ENCODE results near the gene SGF29. TPM values are rescaled to one million over a fixed set of nuclear protein-coding genes. Genes with fewer than 3 reads are reported as not detected.
"Not testable (repeated sequence)": the region's sequence is repeated elsewhere in the genome, so short reads cannot be mapped to it uniquely, and the experiment has no call there.

SGF29 gene
- total RNA-seq, 1 donor from 2014 or later = 17.4 TPM

DNA sequence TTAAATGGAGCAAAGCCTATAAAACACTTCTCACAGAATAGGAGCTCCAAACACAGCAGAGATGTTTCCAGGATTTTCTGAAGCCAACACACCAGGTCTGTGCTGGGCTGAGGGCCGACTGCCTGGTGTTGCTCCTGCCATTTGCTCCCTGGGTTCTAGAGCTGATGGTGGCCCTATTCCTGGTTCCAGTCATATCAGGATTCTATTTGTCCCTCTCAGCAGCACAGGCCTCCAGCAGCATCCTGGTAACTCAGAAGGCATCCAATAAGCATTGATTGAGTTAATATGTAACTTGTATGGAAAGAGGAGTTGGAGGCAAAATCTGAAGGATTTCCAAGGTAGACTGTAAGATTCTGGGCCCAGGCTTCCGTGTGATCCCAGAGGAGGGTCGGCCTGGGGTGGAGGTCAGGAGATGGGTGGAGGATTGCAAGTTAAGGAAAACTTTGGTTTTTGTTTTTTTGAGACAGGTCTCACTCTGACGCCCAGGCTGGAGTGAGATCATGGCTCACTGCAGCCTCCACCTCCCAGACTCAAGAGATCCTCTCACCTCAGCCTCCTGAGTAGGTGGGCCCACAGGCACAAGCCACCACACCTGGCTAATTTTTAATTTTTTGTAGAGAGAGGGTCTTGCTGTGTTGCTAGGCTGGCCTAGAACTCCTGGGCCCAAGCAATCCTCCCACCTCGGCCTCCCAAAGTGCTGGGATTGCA, 20.6 kb upstream of the SGF29 start:
- no peak for DNase-seq (ENCODE audit: low read depth)

DNA sequence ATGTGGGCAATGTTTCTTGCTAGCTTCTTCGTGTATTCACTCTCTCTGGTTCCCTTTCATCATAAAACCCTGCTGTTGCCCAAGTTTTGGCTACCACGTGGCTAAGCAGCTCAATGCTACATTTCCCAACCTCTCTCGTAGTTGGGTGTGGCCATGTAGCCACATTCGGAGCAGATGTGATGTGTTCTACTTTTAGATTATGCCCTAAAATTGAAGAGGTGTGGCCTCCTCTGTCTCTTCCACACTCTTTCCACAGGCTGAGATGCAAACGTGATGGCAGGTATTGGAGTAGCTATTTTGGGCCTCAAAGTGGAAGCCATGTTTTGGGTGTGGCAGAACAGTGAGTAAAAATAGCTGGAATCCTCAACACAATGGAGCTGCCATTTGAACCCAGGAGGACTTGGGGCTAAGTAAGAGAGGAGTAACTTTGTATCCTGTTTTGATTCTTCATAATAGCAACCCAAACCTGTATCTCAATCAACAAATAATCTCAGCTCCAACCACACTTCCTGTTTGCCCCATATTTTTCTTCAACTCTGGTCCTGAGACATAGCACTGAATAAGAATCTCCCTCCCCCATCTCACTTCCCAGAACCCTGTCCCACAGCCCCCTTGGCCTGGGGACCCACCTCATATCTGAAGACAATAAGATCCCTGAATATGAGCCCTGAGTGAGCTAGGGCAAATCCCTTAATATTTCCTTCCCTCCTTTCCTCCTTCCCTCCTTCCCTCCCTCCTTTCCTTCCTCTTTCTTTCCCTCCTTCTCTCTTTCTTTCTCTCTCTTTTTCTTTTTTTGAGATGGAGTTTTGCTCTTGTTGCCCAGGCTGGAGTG, 19.0 kb upstream of the SGF29 start:
- DNase-seq (ENCODE audit: low read depth) = no peak

DNA sequence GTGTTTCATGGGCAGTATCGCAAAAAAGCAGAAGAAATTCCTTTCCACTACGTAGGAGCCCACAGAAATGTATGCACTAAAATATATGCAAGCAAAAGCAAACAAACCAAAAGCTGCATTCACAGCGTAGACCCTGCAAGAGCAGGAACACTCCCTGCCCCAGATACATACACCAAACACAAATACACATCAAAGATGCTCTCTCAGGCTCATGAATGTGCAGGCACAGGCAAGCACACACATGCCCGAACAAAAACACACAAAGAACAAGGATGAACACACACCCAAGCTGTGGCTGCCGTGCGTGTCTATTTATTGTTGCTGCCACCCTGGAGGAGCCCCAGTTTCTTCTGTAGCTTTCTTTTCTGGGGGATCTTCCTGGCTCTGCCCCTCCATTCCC, 16.6 kb upstream of the SGF29 start:
- DNase-seq (ENCODE audit: low read depth) = no peak

DNA sequence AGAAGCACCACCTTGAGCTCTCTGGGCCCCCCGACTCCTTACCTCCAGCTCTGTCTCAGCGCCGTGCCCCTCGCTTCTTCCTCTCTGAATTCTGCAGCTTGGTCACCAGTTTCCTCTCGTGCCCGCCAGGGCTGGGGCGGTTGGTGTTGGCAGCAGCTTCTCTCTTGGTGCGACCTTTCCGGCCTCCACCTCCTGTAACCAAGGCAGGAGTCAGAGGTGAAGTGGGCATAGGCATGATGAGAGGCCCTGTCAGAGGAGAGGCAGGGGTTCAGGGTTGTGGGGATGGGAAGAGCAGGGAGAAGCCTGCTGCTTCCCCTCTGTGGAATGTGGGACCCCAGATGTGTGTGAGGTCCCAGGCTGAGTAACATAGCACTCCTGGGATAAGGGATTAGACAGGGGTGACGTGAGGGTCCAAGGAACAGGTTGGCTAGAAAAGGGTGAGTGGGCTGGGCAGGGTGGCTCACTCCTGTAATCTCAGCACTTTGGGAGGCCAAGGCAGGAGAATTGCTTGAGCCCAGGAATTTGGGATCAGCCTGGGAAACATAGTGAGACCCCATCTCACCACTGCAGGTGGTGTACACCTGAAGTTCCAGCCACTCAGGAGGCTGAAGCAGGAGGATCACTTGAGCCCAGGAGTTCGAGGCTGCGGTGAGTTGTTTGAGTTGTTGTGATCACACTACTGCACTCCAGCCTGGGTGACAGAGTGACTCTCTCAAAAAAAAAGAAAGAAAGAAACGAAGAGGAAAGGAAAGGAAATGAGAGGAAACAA, 15.6 kb upstream of the SGF29 start:
- DNase-seq (ENCODE audit: low read depth) = no peak

DNA sequence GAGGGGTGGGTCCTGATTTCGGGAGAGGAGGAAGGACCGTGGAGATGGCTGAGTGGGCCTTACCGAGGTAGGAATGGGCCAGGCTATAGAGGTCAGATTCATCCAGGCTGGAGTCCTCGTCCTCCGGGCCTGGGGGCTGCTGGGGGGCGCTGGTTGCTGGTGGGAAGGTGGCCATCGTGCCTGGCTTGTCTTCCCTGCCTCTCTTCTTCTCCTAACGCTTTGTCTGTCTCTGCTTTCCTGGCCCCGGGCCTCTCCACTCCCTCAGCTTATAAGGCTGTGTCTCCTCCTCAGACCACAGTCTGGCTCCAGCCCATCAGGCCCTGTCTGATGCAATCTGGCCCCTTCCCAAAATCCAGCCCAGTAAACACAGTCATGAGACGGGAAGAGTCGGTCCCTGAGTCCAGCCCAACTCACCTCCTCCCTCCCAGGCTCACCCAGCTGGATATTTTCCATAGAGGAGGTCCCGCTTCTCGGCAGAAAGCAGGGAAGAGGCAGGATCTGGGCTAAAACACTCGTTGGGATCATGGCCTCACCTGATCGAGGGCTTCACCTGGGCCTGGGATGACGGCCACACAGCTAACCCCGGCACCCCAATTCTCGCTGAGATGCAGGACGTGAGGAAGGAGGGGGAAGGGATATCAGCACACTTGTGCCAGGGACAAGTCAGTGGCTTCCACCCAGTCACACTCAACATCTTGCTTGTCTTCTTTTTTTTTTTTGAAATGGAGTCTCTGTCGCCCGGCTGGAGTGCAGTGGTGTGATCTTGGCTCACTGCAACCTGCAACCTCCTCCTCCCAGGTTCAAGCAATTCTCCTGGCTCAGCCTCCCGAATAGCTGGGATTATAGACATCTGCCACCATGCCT, 14.8 kb upstream of the SGF29 start, which contains the start of gene NUPR1:
Gene NUPR1 (minus strand): TSS at position 242 of the 864 bp plus-strand sequence. CDS start 67 bp downstream, at position 175.
- peak; percentile 97 for DNase-seq (ENCODE audit: low read depth)

DNA sequence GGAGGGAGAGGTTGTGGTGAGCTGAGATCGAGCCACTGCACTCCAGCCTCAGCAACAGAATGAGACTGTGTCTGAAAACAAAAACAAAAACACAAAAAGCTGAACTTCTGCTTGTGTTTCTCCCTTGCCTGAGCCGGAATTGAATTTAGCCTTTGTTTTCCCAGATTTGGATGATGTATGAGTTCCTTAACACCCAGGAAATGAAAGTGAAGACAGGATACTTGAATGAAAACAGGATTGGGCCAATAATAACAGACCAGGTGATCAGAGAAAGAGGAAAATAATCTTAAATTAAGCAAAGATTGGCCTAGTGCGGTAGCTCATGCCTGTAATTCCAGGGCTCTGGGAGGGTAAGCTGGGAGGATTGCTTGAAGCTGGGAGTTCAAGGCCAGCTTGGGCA, 13.4 kb upstream of the SGF29 start:
- no peak for DNase-seq (ENCODE audit: low read depth)

DNA sequence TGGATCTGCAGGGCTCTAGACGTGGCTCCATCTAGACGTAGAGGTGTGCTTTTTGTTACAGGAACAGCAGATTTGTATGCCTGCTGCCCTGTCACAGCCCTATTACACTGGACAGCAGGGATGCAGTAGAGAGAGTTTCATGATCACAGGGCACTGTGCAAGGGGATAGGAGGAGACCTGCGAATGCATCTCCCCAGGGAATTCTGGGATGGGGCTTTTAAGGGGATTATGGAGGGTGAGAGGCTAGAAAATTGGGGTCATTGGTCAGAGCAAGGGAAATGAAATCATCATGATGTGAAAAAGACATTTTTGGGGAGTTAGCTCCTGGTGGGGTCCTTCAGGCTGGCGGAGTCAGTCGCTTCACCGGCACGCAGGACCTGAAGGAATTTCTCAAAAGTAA, 11.1 kb upstream of the SGF29 start:
- DNase-seq (ENCODE audit: low read depth) = no peak

DNA sequence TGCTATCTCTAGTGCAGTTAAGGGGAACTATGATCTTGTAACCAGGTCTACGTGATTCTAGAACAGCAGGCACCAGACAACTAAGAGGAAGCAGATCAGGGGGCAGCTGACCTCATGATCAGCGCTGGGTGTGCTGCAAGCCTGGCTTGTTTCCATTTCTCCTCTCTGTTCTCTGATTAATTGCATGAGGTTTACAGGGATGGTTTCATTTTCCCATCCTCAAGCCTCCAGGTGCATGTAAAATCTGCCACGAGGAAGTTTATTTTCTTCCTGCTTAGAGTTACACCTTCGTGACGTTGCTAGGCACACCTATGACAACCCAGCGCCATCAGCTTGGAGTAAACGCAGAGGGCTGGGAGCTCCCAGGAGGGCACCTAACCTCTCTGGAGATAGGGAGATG, 10.6 kb upstream of the SGF29 start:
- DNase-seq (ENCODE audit: low read depth) = no peak

DNA sequence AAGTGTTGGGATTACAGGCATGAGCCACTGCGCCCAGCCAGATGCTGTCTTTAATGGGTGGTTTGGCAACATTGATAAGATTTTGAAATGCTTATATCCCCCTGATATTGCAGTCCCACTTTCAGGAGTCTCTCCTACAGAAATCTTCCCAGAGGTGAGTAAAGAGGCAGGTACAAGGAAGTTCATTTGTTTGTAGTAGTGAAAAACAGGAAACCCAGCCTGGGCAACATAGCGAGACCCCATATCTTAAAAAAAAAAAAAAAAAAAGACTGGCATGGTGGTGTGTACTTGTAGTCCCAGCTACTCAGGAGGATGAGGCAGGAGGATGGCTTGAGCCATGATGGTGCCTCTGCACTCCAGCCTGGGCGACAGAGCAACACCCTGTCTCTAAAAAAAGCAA, 8.7 kb upstream of the SGF29 start:
- no peak for DNase-seq (ENCODE audit: low read depth)

DNA sequence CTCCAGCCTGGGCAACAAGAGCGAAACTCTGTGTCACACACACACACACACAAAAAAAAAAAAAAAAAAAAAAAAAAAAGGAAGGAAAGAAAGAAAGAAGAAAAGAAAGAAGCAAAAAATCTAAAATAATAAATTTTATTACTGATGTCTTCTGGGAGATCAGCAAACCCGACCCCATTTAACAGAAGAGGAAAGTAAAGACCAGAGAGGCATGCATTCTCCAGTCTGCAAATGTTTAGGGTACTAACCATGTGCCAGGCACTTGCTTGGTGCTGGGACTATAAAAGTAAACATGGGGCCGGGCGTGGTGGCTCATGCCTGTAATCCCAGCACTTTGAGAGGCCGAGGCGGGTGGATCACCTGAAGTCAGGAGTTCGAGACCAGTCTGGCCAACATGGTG, 7.8 kb upstream of the SGF29 start:
- not testable (repeated sequence) for DNase-seq (ENCODE audit: low read depth)

DNA sequence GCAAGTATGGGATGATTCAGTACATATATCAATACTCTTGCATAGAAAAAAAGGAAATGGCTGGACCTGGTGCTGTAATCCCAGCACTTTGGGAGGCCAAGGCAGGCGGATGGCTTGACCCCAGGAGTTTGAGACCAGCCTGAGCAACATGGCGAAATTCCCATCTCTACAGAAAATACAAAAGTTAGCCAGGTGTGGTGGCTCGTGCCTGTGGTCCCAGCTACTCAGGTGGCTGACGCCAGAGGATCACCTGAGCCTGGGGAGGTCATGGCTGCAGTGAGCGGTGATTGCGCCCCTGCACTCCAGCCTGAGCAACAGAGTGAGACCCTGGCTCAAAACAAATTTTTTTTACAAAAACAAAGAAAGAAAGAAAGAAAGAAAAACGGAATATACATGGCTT, 7.1 kb upstream of the SGF29 start:
- DNase-seq (ENCODE audit: low read depth) = no peak

DNA sequence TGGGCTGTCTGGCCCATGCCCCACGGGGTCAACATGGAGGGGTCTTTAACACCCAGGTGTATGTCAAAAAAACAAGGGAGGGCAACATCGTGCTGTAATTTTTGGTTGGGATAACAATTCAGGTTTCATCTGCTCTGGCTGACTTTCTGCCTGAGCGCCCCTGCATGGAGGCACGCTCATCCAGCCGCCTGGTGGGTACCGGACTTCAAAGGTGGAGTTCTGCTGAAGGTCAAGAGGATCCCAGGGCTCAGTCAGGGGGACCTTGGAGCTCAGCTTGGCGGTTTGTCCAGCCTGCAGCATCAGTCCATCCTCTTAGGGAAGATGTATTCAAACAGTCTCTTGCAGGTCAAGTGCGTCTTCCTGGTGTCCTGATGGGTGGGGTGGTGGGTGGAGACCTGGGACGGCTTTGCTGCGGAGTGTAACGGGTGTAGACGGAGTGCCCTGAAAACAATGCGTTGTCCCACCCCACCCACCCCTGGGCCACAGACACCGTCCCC, 5.4 kb upstream of the SGF29 start:
- no peak for DNase-seq (ENCODE audit: low read depth)

DNA sequence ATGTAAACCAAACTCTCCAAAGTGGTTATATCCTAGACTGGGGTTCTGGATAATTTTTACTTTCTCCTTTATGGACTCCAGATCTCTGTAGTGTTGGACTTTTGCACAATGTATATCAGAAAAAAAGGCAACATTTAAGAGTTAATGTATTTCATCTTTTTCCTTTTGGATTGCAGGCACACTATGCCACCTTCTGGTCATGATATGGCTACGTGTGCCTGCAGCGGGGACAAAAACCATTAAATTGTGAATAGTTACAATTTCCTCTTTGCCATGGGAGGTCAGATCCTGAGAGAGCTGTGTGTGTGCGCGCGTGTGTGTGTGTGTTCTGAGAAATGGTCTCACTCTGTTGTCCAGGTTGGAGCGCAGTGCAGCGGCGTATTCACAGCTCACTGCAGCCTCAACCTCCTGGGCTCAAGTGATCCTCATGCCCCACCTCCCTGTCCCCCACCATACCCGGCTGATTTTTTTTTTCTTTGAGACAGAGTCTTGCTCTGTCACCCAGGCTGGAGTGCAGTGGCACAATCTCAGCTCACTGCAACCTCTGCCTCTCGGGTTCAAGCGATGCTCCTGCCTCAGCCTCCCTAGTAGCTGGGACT, 4.3 kb upstream of the SGF29 start:
- DNase-seq (ENCODE audit: low read depth) = no peak

DNA sequence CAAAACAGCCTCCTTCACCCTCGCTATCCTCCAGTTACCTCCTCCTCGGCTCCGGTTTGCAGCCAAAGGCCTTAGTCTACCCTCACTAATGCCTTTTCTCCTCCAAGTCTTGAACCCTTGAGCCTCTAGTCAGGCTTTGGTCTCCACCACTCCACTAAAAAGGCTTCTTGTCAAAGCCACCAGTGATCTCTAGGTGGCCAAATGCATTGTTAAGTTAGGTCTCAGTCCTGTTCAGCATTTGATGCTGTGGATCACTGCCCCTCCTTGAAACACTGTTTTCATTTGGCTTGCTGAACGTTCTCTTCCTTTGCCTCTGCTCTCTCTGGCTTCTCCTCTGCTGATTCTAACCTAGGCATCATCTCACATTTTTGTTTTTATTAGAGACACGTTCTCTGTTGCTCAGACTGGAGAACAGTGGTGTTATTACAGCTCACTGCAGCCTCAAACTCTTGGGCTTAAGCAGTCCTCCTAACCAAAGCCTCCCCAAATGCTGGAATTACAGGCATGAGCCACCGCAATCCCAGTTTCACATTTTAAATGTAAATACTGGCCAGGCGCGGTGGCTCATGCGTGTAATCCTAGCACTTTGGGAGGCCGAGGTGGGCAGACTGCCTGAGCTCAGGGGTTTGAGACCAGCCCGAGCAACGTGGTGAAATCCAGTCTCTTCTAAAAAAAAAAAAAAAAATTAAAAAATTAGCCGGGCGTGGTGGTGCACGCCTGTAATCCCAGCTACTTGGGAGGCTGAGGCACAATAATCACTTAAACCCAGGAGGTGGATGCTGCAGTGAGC, 1.1 kb downstream of the SGF29 start:
- DNase-seq (ENCODE audit: low read depth) = no peak

DNA sequence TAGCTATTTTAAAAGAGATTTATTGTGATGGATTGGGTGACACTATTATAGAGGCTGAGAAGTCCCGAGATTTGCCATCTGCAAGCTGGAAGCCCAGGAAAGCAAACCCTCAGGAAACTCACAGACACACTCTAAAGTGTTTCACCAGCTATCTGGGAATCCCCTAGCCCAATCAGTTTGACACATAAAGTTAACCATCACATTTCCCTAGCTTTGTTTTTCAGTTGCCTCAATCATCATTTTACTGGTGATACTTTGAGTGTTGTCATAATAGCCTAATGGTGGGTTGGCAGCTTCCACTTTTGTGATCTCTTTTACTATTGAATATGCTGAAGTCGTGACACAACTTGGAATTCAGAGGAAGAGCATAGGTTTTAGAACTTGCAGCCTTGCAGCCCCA, 1.8 kb downstream of the SGF29 start:
- DNase-seq (ENCODE audit: low read depth) = no peak

DNA sequence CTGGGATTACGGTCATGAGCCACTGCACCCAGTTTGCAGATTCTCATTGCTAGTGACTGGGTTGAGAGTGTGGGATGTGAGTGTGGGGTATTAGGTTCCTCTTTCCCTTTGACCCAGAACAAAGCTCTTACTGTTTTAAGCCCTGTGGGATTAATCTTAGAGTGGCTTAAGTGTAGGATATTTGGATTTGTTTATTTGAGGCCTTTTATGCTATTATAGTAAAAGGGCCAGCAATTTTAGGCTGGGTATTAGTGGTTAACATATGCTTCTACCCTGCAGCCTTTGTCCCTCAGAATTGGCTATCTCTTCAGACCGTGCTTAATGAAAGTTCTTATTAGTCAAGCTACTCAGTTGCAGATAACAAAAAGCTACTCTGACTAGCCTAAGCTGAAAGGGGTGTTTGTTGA, 3.2 kb downstream of the SGF29 start:
- no peak for DNase-seq (ENCODE audit: low read depth)

DNA sequence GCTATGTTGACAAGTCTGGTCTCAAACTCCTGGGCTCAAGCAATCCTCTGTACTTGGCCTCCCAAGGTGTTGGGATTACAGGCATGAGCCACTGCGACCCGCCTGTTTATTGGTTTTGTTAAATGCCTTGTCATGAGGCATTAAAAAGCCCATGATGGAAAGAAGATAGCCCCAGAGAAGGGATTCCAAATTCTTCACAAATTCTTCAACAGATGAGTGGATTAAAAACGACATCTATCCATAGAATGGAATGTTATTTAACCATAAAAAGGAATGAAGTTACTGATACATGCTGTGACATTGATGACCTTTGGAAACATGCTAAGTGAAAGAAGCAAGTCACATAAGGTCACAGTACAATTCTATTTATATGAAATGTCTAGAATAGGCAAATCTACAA, 4.7 kb downstream of the SGF29 start:
- no peak for DNase-seq (ENCODE audit: low read depth)

DNA sequence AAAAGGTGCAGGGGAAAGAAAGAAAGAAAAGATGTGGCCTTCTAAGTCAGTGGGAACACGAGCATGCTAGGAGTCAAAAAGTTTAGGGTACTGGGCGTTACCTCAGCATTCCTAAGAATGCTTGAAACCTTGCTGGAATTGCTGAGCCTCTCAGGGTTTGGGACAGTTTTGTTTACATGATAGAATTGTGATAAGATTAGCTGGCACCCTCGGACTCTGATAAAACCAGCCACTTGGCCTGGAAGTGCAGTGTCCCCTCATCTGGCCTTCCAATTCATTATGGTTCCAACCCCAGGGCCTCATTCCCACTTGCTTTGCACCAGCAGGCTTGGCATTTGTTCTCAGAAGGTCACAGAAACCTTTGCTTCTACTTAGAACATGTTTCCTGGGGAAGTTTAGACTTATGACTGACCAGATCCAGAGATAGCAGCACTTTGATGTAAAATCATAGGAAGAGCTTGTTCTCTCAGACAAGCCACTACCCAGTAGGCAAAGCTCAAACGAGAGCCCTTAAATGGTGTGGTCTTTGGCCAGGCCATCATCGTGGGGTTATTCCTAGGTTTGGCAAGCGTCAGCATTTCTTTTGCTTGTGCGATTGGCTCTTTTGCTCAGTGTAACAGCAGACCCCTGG, 8.0 kb downstream of the SGF29 start:
- DNase-seq (ENCODE audit: low read depth) = no peak

DNA sequence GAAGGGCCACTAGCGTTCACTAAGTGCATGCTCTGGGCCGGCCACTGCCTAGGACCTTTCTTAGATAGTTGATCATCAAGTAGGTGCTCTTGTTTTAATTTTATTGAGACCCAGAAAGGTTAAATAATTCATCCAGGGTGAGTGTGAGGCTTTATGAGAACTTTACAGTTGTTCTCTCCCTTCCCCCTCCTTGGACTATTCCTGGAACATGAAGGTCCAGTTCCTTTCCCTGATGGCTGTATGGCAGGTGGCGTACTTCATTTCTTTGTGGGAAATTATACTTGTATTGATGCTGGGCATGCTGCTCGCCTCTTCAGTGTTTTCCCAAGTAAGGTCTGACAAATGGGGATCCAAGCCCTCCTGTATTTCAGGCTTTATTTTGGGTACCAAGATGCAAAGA, 8.5 kb downstream of the SGF29 start:
- no peak for DNase-seq (ENCODE audit: low read depth)

Data from myocyte (in vitro differentiated cells).